IMR-90 (cell line): ENCODE data around the gene PLXNA3.

Experiments used
- SMC3 ChIP-seq: fragments of 150-350 bp; IDR thresholded peaks from 2 replicates; pipeline ENCODE4 v1.6.1; 2016; ENCODE audit warnings: low read depth, mild to moderate bottlenecking, antibody characterized with exemption, low read length, moderate library complexity
- TF ChIP-seq, protein P1 (sequence below): fragments of 150-350 bp; IDR thresholded peaks from 2 replicates; pipeline ENCODE4 v1.6.1; 2016; ENCODE audit warnings: low read depth, mild to moderate bottlenecking, low read length, moderate library complexity, borderline replicate concordance
- TF ChIP-seq, protein P2 (sequence below): conservative IDR thresholded peaks from 2 replicates; pipeline ENCODE4 v1.5.1; 2012; ENCODE audit warnings: mild to moderate bottlenecking, low read depth, low read length, improper control_type of control experiment

DNA sequence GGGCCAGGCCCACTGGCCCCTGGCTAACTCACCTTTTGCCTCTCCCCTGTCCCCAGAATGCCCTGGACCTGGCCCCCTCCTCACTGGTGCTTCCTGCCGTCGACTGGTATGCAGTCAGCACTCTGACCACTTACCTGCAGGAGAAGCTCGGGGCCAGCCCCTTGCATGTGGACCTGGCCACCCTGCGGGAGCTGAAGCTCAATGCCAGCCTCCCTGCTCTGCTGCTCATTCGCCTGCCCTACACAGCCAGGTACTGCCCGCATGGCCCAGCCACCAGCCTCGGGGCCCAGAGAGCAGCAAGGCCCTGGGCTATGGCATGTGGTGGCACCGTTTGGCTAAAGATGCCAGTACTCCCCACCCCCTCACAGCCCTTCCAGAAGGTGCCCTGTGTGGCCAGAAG is 25.9 kb upstream of the PLXNA3 start:
- TF ChIP-seq, protein P1, sequence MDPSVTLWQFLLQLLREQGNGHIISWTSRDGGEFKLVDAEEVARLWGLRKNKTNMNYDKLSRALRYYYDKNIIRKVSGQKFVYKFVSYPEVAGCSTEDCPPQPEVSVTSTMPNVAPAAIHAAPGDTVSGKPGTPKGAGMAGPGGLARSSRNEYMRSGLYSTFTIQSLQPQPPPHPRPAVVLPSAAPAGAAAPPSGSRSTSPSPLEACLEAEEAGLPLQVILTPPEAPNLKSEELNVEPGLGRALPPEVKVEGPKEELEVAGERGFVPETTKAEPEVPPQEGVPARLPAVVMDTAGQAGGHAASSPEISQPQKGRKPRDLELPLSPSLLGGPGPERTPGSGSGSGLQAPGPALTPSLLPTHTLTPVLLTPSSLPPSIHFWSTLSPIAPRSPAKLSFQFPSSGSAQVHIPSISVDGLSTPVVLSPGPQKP = no peak
- TF ChIP-seq, protein P2, sequence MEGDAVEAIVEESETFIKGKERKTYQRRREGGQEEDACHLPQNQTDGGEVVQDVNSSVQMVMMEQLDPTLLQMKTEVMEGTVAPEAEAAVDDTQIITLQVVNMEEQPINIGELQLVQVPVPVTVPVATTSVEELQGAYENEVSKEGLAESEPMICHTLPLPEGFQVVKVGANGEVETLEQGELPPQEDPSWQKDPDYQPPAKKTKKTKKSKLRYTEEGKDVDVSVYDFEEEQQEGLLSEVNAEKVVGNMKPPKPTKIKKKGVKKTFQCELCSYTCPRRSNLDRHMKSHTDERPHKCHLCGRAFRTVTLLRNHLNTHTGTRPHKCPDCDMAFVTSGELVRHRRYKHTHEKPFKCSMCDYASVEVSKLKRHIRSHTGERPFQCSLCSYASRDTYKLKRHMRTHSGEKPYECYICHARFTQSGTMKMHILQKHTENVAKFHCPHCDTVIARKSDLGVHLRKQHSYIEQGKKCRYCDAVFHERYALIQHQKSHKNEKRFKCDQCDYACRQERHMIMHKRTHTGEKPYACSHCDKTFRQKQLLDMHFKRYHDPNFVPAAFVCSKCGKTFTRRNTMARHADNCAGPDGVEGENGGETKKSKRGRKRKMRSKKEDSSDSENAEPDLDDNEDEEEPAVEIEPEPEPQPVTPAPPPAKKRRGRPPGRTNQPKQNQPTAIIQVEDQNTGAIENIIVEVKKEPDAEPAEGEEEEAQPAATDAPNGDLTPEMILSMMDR = no peak
- TF ChIP-seq SMC3 = no peak
